Measurements from ENCODE around the gene FBXL17. TPM values are rescaled to one million over a fixed set of nuclear protein-coding genes. Genes with fewer than 3 reads are reported as not detected.

The FBXL17 gene
- total RNA-seq, 1 donor from 2014 or later, result 21.6 TPM

DNA sequence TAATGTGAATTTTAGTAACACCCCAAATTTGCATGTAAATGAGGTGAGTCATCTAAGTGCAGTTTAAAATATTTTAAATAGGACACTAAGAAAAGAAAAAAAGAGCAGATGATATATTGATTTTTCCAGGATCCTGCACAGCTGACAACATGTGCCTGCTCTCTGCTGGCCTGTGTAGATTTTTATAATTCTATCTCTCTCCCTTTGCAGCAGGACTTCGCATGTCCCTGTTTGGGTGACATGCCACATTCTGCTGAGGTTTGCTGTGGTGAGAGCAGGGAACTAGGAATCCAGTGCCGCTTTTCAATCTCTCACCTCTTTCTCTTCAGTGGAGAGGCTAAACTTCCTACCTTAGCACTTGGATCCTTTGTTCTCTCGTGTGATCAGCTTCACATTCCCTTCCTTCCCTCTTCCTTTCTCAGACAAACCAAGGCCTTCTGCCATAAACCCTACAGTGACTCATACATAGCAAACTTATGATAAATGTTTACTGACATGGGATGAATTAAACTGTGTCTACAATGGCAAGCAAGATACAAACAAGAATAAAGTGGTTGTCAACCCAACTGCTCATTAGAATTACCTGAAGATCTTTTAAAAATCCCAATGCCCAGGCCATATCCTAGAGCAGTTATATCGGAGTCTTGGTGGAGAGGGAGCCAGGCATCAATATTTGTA lies 512.3 kb downstream of the FBXL17 start:
- no peak for DNase-seq (ENCODE audit: low spot score in 2 of 2, unreplicated experiment in 2 of 2)
- H3K27me3 Mint-ChIP-seq (ENCODE audit: low read depth), result no peaks in the 10 kb centered on the region
- peaks cover 3% of the 10 kb centered on the region for H3K4me1 Mint-ChIP-seq
- H3K9me3 Mint-ChIP-seq, result no peaks in the 10 kb centered on the region
- no peaks in the 10 kb centered on the region for H3K36me3 Mint-ChIP-seq
- no peak overlapping the region for H3K4me3 Mint-ChIP-seq
- no peak overlapping the region for H3K27ac Mint-ChIP-seq
- TF ChIP-seq, protein P1, sequence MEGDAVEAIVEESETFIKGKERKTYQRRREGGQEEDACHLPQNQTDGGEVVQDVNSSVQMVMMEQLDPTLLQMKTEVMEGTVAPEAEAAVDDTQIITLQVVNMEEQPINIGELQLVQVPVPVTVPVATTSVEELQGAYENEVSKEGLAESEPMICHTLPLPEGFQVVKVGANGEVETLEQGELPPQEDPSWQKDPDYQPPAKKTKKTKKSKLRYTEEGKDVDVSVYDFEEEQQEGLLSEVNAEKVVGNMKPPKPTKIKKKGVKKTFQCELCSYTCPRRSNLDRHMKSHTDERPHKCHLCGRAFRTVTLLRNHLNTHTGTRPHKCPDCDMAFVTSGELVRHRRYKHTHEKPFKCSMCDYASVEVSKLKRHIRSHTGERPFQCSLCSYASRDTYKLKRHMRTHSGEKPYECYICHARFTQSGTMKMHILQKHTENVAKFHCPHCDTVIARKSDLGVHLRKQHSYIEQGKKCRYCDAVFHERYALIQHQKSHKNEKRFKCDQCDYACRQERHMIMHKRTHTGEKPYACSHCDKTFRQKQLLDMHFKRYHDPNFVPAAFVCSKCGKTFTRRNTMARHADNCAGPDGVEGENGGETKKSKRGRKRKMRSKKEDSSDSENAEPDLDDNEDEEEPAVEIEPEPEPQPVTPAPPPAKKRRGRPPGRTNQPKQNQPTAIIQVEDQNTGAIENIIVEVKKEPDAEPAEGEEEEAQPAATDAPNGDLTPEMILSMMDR (IDR thresholded peaks at IDR 0.05; ENCODE audit: unreplicated experiment), result no peak

DNA sequence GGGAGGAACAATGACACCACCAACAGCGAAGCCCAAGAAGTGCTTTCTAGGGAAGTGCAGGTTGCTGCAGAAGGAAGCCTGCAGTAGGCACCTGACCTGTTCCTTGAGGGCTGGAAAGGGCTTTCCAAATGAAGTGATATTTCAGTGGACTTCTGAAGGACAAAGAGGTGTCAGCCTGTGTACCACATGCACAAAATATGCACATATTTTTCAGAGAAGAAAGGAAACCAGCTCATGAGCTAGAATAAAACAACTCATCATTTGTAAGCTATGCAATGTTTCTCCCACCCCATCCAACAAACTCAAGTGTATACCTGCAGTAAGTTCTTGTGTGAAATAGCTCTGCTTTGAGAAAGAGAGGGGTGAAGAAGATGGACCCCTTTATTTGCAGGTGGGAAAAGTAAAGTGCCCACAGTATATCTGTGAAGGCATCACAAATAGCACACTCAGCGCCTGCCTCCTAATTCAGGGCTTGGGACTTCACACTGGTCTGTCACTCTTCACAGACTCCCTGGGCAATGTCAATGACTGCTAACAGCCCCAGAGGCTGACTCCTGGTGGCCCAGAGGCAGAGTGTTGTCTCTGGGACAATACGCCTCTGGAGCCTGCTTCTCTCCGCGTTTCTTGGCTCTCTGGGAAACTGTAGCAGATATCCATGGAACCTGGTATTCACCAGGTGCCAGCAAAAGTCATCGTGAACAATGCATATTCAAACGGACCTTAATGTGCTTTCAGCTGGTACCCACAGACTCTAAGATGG lies 513.1 kb downstream of the FBXL17 start:
- Mint-ChIP-seq H3K4me1 (peaks cover 2% of the 10 kb centered on the region), H3K27me3 (ENCODE audit: low read depth) (no peaks in the 10 kb centered on the region), H3K9me3 (no peaks in the 10 kb centered on the region), H3K27ac (no peak overlapping the region), H3K36me3 (no peaks in the 10 kb centered on the region), H3K4me3 (no peak overlapping the region)
- TF ChIP-seq, protein P1 (IDR thresholded peaks at IDR 0.05; ENCODE audit: unreplicated experiment), result no peak
- no peak for DNase-seq (ENCODE audit: low spot score in 2 of 2, unreplicated experiment in 2 of 2)

DNA sequence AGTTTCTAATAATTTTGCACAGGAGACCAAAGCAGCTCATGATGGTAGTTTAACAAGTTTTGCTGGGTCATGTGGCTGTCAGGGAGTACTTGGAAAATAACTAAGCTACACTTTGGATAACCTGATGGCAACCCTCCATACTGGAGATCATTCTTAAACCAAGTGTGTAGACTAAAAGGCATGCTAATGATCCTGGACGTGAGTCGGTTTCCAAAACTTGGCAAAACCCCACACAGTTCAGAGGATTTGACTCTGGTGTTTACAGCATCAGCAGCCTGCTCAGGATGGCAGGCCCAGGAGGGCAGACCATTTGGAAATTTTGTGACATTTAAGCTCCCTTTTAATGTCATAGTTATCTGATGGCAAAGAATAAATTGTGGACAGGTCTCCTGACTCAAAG lies 514.6 kb downstream of the FBXL17 start:
- no peak overlapping the region for H3K27ac Mint-ChIP-seq
- no peak for DNase-seq (ENCODE audit: low spot score in 2 of 2, unreplicated experiment in 2 of 2)
- H3K9me3 Mint-ChIP-seq, result no peaks in the 10 kb centered on the region
- H3K27me3 Mint-ChIP-seq (ENCODE audit: low read depth), result no peaks in the 10 kb centered on the region
- TF ChIP-seq, protein P1 (IDR thresholded peaks at IDR 0.05; ENCODE audit: unreplicated experiment), result no peak
- H3K36me3 Mint-ChIP-seq, result no peaks in the 10 kb centered on the region
- no peak overlapping the region for H3K4me3 Mint-ChIP-seq
- no peaks in the 10 kb centered on the region for H3K4me1 Mint-ChIP-seq

DNA sequence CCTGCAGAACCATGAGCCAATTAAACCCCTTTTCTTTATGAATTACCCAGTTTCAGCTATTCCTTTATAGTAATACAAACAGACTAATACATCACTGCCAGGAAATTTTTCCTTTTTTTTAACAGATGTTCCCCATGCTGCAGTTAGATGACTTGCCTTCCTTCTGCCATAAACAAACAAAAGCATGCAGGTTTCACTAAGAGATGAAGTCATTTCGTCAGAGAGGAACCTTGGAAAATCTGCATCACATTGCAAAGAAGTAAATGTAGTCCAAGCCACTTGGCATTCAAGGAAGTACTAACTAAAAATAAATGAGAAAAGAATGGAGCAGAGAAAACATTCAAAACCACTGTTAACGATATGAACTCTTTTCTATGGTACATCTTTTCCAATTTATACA lies 517.1 kb downstream of the FBXL17 start:
- H3K4me1 Mint-ChIP-seq, result no peaks in the 10 kb centered on the region
- H3K36me3 Mint-ChIP-seq, result peaks cover 5% of the 10 kb centered on the region
- H3K27ac Mint-ChIP-seq, result no peak overlapping the region
- no peaks in the 10 kb centered on the region for H3K9me3 Mint-ChIP-seq
- TF ChIP-seq, protein P1 (IDR thresholded peaks at IDR 0.05; ENCODE audit: unreplicated experiment), result no peak
- H3K4me3 Mint-ChIP-seq, result no peak overlapping the region
- DNase-seq (ENCODE audit: low spot score in 2 of 2, unreplicated experiment in 2 of 2), result no peak
- no peaks in the 10 kb centered on the region for H3K27me3 Mint-ChIP-seq (ENCODE audit: low read depth)

DNA sequence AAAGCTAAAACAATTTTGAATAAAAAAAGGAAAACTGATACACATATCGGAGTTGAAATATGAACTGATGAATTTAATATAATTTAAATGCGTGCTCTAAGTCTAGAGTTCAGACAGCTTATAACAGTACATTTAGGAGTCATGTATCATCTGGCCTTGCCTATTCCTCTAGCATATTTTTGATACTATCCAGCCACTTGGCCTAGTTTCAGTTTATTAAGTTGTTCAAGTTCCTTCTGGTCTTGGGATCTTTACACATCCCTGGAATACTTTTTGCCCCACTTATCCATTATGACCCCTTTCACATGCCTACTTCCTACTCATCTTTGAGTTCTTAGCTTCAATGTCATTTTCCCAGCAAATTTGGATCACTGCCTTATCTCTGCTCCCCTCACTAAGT lies 518.8 kb downstream of the FBXL17 start:
- no peak overlapping the region for H3K27ac Mint-ChIP-seq
- H3K27me3 Mint-ChIP-seq (ENCODE audit: low read depth), result no peaks in the 10 kb centered on the region
- no peak overlapping the region for H3K4me3 Mint-ChIP-seq

More for the DNA sequence above, 518.8 kb downstream of the FBXL17 start:
- Mint-ChIP-seq H3K9me3 (no peaks in the 10 kb centered on the region), H3K36me3 (peaks cover 5% of the 10 kb centered on the region), H3K4me1 (no peaks in the 10 kb centered on the region)
- no peak for DNase-seq (ENCODE audit: low spot score in 2 of 2, unreplicated experiment in 2 of 2)
- TF ChIP-seq, protein P1 (IDR thresholded peaks at IDR 0.05; ENCODE audit: unreplicated experiment), result no peak

Data from mesothelial cell of epicardium (in vitro differentiated cells).